ENCODE results near the gene NIN.

DNA sequence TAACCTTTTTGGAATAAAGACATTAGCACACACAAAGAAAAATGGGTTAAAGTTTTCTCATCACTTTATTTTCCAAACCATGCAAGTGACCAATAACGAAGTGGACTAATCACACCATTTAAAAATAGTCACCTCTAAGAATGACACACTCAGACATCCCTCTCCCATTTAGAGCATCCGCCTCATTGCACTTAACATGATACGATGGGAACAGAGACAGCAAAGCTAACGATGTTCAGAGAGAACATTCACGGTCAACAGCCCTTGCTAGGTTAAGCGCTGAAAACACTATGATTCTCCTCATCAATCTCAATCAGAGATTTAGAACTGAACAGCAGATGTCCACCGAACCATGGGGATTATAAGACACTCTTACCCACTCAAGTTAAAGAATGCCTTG, 35.8 kb downstream of the NIN start:
- TF ChIP-seq, protein P1, sequence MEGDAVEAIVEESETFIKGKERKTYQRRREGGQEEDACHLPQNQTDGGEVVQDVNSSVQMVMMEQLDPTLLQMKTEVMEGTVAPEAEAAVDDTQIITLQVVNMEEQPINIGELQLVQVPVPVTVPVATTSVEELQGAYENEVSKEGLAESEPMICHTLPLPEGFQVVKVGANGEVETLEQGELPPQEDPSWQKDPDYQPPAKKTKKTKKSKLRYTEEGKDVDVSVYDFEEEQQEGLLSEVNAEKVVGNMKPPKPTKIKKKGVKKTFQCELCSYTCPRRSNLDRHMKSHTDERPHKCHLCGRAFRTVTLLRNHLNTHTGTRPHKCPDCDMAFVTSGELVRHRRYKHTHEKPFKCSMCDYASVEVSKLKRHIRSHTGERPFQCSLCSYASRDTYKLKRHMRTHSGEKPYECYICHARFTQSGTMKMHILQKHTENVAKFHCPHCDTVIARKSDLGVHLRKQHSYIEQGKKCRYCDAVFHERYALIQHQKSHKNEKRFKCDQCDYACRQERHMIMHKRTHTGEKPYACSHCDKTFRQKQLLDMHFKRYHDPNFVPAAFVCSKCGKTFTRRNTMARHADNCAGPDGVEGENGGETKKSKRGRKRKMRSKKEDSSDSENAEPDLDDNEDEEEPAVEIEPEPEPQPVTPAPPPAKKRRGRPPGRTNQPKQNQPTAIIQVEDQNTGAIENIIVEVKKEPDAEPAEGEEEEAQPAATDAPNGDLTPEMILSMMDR (IDR thresholded peaks at IDR 0.05), result no peak
- TF ChIP-seq POLR2A (IDR thresholded peaks at IDR 0.05), result no peak
